ENCODE data around the gene LSM4. TPM values are rescaled to one million over a fixed set of nuclear protein-coding genes. Genes with fewer than 3 reads are reported as not detected.

The LSM4 gene
- total and polyA plus RNA-seq, 2 experiments from 2014 or later: 200 to 203 TPM

DNA sequence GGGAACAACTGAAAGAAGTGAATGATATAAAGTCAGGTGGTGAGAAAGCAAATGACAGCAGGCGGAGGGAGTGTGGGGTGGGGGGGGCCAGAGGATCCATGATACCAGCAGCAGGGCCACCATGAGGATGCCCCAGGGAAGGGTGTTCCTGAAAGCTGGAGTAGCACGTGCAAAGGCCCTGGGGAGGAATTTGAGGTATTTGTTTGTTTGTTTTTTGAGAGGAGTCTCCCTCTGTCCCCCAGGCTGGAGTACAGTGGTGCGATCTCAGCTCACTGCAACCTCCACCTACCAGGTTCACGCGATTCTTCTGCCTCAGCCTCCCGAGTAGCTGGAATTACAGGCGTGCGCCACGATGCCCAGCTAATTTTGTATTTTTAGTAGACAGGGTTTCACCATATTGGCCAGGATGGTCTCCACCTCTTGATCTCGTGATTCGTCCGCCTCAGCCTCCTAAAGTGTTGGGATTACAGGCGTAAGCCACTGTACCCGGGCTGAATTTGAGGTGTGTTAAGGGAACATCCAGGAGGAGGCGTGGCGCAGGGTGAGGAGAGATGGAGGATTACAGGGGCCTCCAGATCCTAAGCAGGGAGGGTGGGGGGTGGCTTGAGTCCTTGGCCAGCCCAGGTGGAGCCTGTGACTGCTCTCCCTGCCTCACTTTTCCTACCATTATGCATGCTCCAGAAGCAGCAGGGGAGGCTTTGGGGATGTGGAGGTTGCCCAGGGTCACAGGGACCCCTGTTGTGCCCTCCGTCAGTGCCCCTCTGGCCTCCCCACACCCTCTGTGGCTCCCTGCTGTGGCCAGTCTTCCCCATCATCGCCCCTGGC, 29.0 kb downstream of the LSM4 start:
- 0 out of 2 replicates have a peak overlapping the region, but pooled peaks have one; percentile 72 for H3K4me3 ChIP-seq
- H3K27me3 ChIP-seq (replicated peaks; ENCODE audit: insufficient read depth): no peaks in the 10 kb centered on the region
- H2AFZ ChIP-seq: peak overlapping the region; percentile 63
- H3K9me2 ChIP-seq (ENCODE audit: insufficient read depth): no peaks in the 10 kb centered on the region
- H3K79me2 ChIP-seq (ENCODE audit: insufficient read depth): no peaks in the 10 kb centered on the region
- DNase-seq: no peak
- peaks cover 20% of the 10 kb centered on the region for H3K4me1 ChIP-seq (ENCODE audit: insufficient read depth)
- TF ChIP-seq EZH2 (IDR thresholded peaks at IDR 0.05; ENCODE audit: insufficient read depth, poor library complexity, severe bottlenecking) (no peak), EZH2phosphoT487 (IDR thresholded peaks at IDR 0.05; ENCODE audit: insufficient read depth, low read depth) (no peak)
- H3F3A ChIP-seq (ENCODE audit: insufficient read depth): peaks cover 36% of the 10 kb centered on the region
- no peaks in the 10 kb centered on the region for H3K36me3 ChIP-seq (ENCODE audit: low read depth)
- peak overlapping the region; percentile 88 for H3K27ac ChIP-seq
- 71% methylated on average over 18 of the region's 18 CpGs for WGBS, 2 experiments (ENCODE audit: low coverage in 1 of 2, low lambda C conversion rate in 2 of 2, missing lambda C conversion rate in 2 of 2)
- no peaks in the 10 kb centered on the region for H4K20me1 ChIP-seq (ENCODE audit: insufficient read depth)
- H3K9ac ChIP-seq: peak overlapping the region; percentile 94
- in situ Hi-C loops (cut with MboI): no loop called here
- peak overlapping the region; percentile 92 for H3K4me2 ChIP-seq (ENCODE audit: unreplicated experiment)
- H3K9me3 ChIP-seq (ENCODE audit: low read depth): no peaks in the 10 kb centered on the region

DNA sequence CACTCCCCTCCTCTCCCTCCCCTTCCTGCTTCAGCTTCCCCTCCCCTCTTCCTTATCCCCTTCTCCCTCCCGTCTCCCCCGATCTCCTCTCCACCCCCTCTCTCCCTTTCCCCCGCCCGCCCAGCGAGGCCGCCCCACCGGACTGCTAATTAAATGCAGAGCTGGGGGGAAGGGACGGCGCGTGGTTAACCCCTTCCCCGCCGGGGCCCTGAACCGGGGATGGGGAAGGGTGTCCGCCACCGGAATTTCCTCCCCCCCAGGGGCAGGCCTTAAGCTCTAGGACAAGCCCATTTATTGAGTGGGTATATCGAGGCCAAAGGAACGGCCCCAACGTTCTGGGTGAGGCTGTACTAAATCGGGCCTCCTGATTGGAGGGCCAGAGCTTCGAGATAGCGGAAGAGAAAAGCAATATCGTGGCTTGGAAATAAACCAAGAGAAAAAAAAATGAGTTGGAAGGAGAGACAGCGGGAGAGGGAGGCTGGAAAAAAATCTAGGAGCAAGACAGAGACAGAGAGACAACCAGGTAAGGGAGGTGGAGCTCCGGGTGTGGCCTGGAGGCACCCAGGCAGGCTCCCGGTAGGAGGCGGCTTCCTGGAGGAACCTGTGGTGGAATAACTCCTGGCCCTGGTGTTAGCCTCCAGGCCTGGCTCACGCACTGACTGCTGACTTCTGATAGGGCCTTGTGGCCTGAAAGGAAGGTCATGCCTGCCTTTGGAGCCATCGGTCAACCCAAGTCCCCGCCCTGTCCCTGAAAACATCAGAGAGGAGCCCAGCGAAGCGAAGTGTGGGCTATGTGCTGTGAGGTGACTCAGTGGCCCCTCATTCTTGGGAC, 29.9 kb downstream of the LSM4 start:
- H2AFZ ChIP-seq: peak overlapping the region; percentile 63
- H4K20me1 ChIP-seq (ENCODE audit: insufficient read depth): no peaks in the 10 kb centered on the region
- peaks cover 28% of the 10 kb centered on the region for H3F3A ChIP-seq (ENCODE audit: insufficient read depth)
- no peaks in the 10 kb centered on the region for H3K79me2 ChIP-seq (ENCODE audit: insufficient read depth)
- peaks cover 12% of the 10 kb centered on the region for H3K4me1 ChIP-seq (ENCODE audit: insufficient read depth)
- no peaks in the 10 kb centered on the region for H3K9me2 ChIP-seq (ENCODE audit: insufficient read depth)
- H3K36me3 ChIP-seq (ENCODE audit: low read depth): no peaks in the 10 kb centered on the region
- H3K4me3 ChIP-seq: peak overlapping the region; percentile 72
- H3K9ac ChIP-seq: peak overlapping the region; percentile 94
- no peaks in the 10 kb centered on the region for H3K27me3 ChIP-seq (replicated peaks; ENCODE audit: insufficient read depth)
- peak overlapping the region; percentile 88 for H3K27ac ChIP-seq
- peak overlapping the region; percentile 92 for H3K4me2 ChIP-seq (ENCODE audit: unreplicated experiment)
- peak; percentile 69 for DNase-seq
- H3K9me3 ChIP-seq (ENCODE audit: low read depth): no peaks in the 10 kb centered on the region
- TF ChIP-seq EZH2phosphoT487 (IDR thresholded peaks at IDR 0.05; ENCODE audit: insufficient read depth, low read depth): no peak
- TF ChIP-seq EZH2 (IDR thresholded peaks at IDR 0.05; ENCODE audit: insufficient read depth, poor library complexity, severe bottlenecking): no peak
- in situ Hi-C loops (cut with MboI): no loop called here
- WGBS, 2 experiments (ENCODE audit: low coverage in 1 of 2, low lambda C conversion rate in 2 of 2, missing lambda C conversion rate in 2 of 2): 9 to 11% methylated on average over 24 to 31 of the region's 31 CpGs

GRCh38 chr19:18292462-18292809, 30.4 kb downstream of the LSM4 start:
- Histone ChIP-seq H3K9ac (peak overlapping the region; percentile 94), H3K4me1 (ENCODE audit: insufficient read depth) (peaks cover 12% of the 10 kb centered on the region; the same call in 1 of the 2 replicates), H3F3A (ENCODE audit: insufficient read depth) (peaks cover 22% of the 10 kb centered on the region), H3K36me3 (ENCODE audit: low read depth) (no peaks in the 10 kb centered on the region), H3K4me2 (ENCODE audit: unreplicated experiment) (peak overlapping the region; percentile 92), H3K9me3 (ENCODE audit: low read depth) (no peaks in the 10 kb centered on the region), H3K4me3 (peak overlapping the region; percentile 72), H3K79me2 (ENCODE audit: insufficient read depth) (no peaks in the 10 kb centered on the region), H2AFZ (peak overlapping the region; percentile 63), H4K20me1 (ENCODE audit: insufficient read depth) (no peaks in the 10 kb centered on the region), H3K27ac (peak overlapping the region; percentile 88), H3K9me2 (ENCODE audit: insufficient read depth) (no peaks in the 10 kb centered on the region), H3K27me3 (replicated peaks; ENCODE audit: insufficient read depth) (no peaks in the 10 kb centered on the region)
- WGBS, 2 experiments (ENCODE audit: low coverage in 1 of 2, low lambda C conversion rate in 2 of 2, missing lambda C conversion rate in 2 of 2): 0 to 6% methylated on average over 11 to 20 of the region's 20 CpGs
- in situ Hi-C loops (cut with MboI): no loop called here
- no peak for DNase-seq
- TF ChIP-seq EZH2 (IDR thresholded peaks at IDR 0.05; ENCODE audit: insufficient read depth, poor library complexity, severe bottlenecking) (no peak), EZH2phosphoT487 (IDR thresholded peaks at IDR 0.05; ENCODE audit: insufficient read depth, low read depth) (no peak)

DNA sequence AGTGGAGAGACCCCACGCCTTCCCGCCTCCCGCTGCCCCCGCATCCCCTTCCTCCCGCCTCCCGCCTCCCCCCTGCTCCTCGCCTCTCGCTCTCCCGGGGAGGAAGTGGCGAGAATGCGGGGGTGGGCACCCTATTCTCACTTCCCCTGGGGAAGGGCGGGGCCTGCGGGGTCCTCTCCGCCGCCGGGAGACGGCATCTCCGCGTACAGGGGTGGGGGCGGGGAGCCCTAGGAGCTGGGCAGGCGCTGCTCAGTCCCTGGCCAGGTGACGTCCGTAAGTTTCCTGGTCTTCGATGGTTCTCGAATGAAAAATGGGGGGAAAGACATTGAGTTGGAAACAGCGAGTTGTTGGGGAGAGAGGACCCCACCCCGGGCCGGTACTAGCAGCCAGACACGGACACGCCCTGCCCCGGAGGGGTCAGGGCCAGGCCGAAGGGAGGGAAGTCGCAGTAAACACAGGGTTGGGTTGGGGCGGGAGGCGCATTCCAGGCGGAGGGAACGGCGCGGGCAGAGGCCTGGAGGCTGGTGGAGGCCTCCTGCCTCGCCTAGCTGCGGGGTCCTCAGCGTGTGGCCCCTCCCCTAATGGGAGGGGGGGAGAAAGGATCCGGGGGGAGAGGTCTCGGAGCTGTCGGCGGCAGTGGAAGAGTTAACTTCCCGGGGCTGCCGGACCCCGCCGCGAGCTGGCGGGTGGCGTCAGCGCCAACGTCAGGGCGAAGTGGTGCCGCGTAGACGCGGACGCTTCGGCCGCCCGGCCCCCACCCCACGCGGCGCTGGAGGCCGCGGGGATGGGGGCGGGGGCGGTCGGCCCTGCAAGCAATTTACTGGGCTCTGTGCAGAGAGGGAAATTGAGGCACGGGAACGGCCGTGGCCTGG, 31.1 kb downstream of the LSM4 start:
- Histone ChIP-seq H3K27me3 (replicated peaks; ENCODE audit: insufficient read depth) (no peaks in the 10 kb centered on the region), H3F3A (ENCODE audit: insufficient read depth) (peaks cover 17% of the 10 kb centered on the region), H4K20me1 (ENCODE audit: insufficient read depth) (no peaks in the 10 kb centered on the region), H3K4me1 (ENCODE audit: insufficient read depth) (peaks cover 12% of the 10 kb centered on the region; the same call in 1 of the 2 replicates), H3K27ac (peak overlapping the region; percentile 88), H3K79me2 (ENCODE audit: insufficient read depth) (no peaks in the 10 kb centered on the region), H3K4me2 (ENCODE audit: unreplicated experiment) (peak overlapping the region; percentile 92), H2AFZ (peak overlapping the region; percentile 63), H3K9me2 (ENCODE audit: insufficient read depth) (no peaks in the 10 kb centered on the region), H3K36me3 (ENCODE audit: low read depth) (no peaks in the 10 kb centered on the region), H3K9me3 (ENCODE audit: low read depth) (no peaks in the 10 kb centered on the region), H3K9ac (peak overlapping the region; percentile 94), H3K4me3 (peak overlapping the region; percentile 72)
- DNase-seq: peak; percentile 86
- TF ChIP-seq EZH2 (IDR thresholded peaks at IDR 0.05; ENCODE audit: insufficient read depth, poor library complexity, severe bottlenecking) (no peak), EZH2phosphoT487 (IDR thresholded peaks at IDR 0.05; ENCODE audit: insufficient read depth, low read depth) (no peak)
- in situ Hi-C loops (cut with MboI): no loop called here
- 0 to 1% methylated on average over 22 to 65 of the region's 75 CpGs for WGBS, 2 experiments (ENCODE audit: low coverage in 1 of 2, low lambda C conversion rate in 2 of 2, missing lambda C conversion rate in 2 of 2)
